SK-MEL-5 (cell line): ENCODE measurements around the gene BMF. TPM values are rescaled to one million over a fixed set of nuclear protein-coding genes. Genes with fewer than 3 reads are reported as not detected.

Experiments used
- DNase-seq: peaks from one replicate; pipeline ENCODE4 v3.0.0-alpha.2; 2016; ENCODE audit warnings: low read depth, low spot score
- in situ Hi-C: cut with HindIII; loops from 2 replicates; pipeline ENCODE4 v1.10.0; 2016; ENCODE audit warnings: low sequenced_read_pairs, high pct_unique_total_duplicates, low pct_unique_long_range_greater_than_20kb
- total RNA-seq: library from RNA; depleted of rRNA; stranded (reverse); fragments of >200 nt; shearing (Covaris generic); gene quantifications from 2 replicates; pipeline ENCODE4 v1.2.3, GENCODE V29; 2014

BMF gene
- total RNA-seq, 1 experiment from 2014 or later, result 7.8 TPM

- in situ Hi-C loops, result no loop called here
- DNase-seq, result no peak
Observed at GRCh38 chr15:40062816-40063562, 45.7 kb downstream of the BMF start.

DNA sequence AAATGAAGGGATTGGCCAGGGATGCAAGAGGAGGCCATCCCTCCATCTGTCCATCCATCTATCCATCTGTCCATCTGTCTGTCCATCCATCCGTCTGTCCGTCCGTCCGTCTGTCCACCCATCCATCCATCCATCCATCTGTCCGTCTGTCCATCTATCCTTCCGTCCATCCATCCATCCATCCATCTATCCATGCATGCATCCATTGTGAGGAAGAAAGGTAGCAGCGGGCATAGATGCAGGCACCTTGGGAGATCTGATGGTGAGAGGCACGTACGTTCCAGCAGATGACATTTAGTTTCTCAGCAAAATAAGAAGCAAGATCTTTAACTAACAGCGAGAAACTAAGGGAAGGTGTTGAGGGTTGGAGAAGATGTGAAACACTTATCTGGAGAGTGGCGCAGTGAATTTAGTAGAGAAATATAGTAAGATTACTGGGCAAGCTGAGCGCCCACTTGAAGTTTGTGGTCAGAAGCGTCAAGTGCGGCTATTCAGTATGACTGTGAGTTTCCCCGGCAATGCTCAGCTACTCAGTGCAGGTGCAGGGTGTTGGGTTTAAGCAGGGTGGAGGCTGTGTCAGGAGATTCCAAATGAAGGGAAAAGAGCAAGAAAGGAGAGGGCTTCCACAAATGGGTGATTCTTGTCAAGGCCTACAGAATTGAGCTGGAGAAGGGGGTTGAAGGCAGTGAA lies 47.3 kb downstream of the BMF start:
- in situ Hi-C loops, result no loop called here
- no peak for DNase-seq

- no peak for DNase-seq
- in situ Hi-C loops, result no loop called here
Observed at GRCh38 chr15:40060236-40060961, 48.3 kb downstream of the BMF start.

- no peak for DNase-seq
- in situ Hi-C loops, result no loop called here
Observed at GRCh38 chr15:40059821-40060220, 48.9 kb downstream of the BMF start.

- DNase-seq, result no peak
- in situ Hi-C loops, result no loop called here
Observed at GRCh38 chr15:40058476-40059140, 50.1 kb downstream of the BMF start.

- DNase-seq, result no peak
- in situ Hi-C loops, result no loop called here
Observed at GRCh38 chr15:40055576-40056293, 52.9 kb downstream of the BMF start.

DNA sequence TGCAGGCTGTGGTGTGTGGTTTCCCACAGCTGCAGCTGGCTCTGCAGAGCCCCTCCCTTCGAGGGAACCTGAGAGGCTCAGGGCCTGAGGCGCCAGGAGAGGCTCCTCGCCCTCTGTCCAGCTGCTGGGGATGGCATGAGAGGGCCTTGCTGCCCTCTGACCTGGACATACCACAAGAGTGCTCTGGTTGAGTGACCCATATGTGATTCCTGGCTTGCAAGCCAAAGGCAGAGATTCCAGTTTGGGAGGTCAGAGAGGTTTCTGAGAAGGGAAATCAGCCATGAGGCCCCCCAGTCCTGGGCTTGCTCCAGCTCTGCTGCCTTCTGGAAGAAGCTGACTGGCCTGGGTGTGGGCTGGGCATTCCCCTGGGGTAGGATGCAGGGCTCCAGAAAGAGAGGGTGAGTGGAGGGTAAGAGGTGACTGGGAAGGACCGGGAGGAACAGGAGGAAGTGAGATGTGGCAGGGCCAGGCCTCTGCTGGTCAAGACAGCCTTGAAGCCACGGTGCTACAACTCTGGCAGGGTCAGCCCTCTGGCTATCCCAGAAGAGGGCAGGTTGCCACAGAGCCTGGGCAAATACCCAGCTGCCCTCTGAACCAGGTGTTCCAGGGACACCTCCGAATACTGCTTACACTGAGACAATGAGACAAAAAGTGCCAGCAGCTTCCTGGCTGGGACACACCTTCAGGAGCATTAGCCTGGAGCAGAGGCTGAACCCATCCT lies 53.7 kb downstream of the BMF start:
- in situ Hi-C loops, result no loop called here
- DNase-seq, result no peak

DNA sequence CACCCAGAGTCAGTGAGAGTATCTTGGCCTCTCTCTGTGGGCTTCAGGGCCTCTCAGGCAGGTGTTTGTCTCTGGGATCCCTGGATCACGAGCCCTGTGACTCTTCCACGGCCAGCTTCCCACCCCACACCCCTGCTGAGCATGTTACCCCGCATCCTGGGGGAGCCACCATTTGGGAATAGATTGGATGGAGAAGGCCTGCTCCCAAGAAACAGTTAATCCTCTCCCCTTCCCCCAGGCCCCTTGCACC lies 54.1 kb downstream of the BMF start:
- no peak for DNase-seq
- in situ Hi-C loops, result no loop called here

DNA sequence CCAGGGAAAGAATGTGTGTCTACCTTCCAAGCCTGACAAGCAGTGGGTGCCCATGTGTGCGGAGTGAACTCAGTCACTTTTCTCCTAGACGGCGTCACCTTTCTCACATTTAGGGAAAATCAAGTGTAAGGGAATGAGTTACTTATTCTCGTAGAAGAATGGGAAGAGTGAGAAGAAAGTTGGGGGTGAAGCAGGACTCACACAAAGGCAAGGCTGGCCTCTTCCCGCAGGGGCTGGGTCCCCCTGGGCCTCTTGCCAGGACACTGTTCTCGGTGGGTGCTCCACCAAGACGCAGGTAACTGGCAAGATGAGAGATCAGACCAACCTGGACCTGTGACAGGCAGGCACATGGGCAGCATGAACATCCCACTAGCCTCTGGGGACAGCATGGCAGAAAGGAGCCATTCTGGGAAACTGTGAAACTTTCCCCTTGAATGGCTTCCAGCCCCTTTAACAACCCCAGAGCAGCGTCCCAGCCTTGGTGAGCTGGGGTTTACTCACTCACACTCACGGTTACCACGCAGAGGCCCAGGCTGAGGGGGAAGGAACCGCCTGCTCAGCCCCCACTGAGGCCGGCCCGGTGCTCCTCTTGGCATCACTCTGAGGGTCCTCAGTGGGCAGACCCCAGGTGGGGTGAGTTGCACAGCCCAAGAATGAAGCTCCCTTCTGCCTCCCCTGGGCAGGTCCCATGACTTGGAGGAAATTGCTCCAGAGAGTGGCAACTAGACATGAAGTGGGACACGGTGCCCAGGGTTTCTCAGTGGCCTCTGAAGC lies 54.7 kb downstream of the BMF start:
- in situ Hi-C loops, result no loop called here
- no peak for DNase-seq

GRCh38 chr15:40053079-40053830 lies 55.4 kb downstream of the BMF start:
- in situ Hi-C loops, result no loop called here

GRCh38 chr15:40052604-40053003 lies 56.1 kb downstream of the BMF start:
- peak; percentile 22 for DNase-seq
- in situ Hi-C loops, result no loop called here

More at GRCh38 chr15:40053079-40053830, 55.4 kb downstream of the BMF start:
- peak; percentile 57 for DNase-seq

- in situ Hi-C loops, result no loop called here
- DNase-seq, result no peak
Observed at GRCh38 chr15:40051616-40052415, 56.9 kb downstream of the BMF start.

DNA sequence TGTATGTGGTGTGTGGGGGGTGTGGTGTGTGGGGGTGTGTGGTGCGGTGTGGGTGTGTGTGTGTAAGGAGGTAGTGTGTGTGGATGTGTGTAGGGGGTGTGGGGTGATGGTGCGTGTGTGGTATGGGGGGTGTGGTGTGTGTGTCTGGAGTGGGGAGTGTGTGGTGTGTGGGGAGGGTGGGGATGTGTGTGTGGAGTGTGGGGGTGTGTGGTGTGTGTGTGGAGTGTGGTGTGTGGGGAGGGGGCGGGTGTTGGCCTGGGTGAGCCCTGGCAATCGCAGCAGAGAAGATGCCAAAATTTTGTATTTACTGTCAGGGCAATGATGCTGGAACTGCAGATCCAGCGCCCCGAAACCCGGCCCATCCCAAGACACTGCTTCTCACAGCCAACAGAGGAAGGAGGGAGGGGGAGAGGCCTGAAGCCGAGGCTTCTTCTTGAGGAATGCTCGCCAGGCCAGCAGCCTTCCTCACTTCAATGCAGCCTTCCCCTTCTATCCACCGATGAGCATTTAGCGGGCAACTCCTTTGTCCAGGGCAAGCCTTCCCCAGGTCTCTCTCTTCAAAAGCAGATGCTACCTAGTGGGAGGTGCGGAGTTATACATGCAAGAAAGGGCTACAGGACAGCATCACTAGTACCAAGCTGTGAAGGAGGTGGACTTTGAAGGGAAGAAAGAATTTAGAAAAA lies 57.8 kb downstream of the BMF start:
- no peak for DNase-seq
- in situ Hi-C loops, result no loop called here

GRCh38 chr15:40048926-40049475 lies 59.7 kb downstream of the BMF start:
- in situ Hi-C loops, result no loop called here

More at GRCh38 chr15:40048926-40049475, 59.7 kb downstream of the BMF start:
- no peak for DNase-seq
